Panc1 (cell line): ENCODE measurements around the gene FILIP1. TPM values are rescaled to one million over a fixed set of nuclear protein-coding genes. Genes with fewer than 3 reads are reported as not detected.

ENCODE experiments used
- ATAC-seq: fragments of 200-7000 bp; cut with Tn5 transposase; 2 replicates; pipeline ENCODE4 v1.9.1; 2020; ENCODE audit warnings: mild to moderate bottlenecking, moderate library complexity
- BruUV-seq: library from RNA; stranded (reverse); fragments of 400-500 nt; replicated peaks from 2 replicates; lab custom pipeline; 2021; lab: Mats Ljungman, UMichigan
- CTCF ChIA-PET: fragments of 300-600 bp; sonication (Branson Sonifier 250); formaldehyde crosslinking; loops from one replicate; lab custom pipeline; 2022; ENCODE audit warnings: antibody characterized with exemption; lab: Charles Lee
- POLR2A ChIA-PET: fragments of 300-600 bp; sonication (Branson Sonifier 250); formaldehyde crosslinking; loops from one replicate; lab custom pipeline; 2022; ENCODE audit warnings: antibody characterized with exemption; lab: Charles Lee
- DNase-seq: peaks from one replicate; pipeline ENCODE4 v3.0.0-alpha.2; 2010; ENCODE audit warnings: low read depth, low spot score
- H3K27ac ChIP-seq: 2 replicates; pipeline ENCODE4 v1.5.1; 2011; ENCODE audit warnings: mild to moderate bottlenecking, low read length, inconsistent platforms
- H3K27me3 ChIP-seq: fragments of 200-500 bp; sonication (Bioruptor generic); 2 replicates; pipeline ENCODE4 v1.6.0; 2014; ENCODE audit warnings: low read length, inconsistent platforms; ENCODE audit not compliant: control insufficient read depth, insufficient read depth
- H3K36me3 ChIP-seq: fragments of 200-500 bp; sonication (Bioruptor generic); 2 replicates; pipeline ENCODE4 v1.5.1; 2014; ENCODE audit warnings: inconsistent platforms, mild to moderate bottlenecking, low read length, moderate library complexity; ENCODE audit not compliant: control insufficient read depth, insufficient read depth
- H3K4me1 ChIP-seq: 2 replicates; pipeline ENCODE4 v1.5.1; 2011; ENCODE audit warnings: inconsistent platforms, mild to moderate bottlenecking, low read length, moderate library complexity; ENCODE audit not compliant: control insufficient read depth, insufficient read depth
- H3K4me3 ChIP-seq, 2 experiments: 2 replicates each; pipeline ENCODE4 v1.5.1; 2011 to 2012; ENCODE audit warnings: low read depth in 2 of 2, low read length in 2 of 2, mild to moderate bottlenecking in 2 of 2, inconsistent platforms in 1 of 2, moderate library complexity in 1 of 2
- H3K9me3 ChIP-seq: fragments of 200-500 bp; sonication (Bioruptor generic); 2 replicates; pipeline ENCODE4 v1.5.1; 2014; ENCODE audit warnings: low read depth, mild to moderate bottlenecking, inconsistent platforms, low read length, moderate library complexity; ENCODE audit not compliant: control insufficient read depth, insufficient read depth
- CTCF ChIP-seq: fragments of 450-650 bp; IDR thresholded peaks from 2 replicates; pipeline ENCODE4 v1.5.1; 2017; ENCODE audit warnings: mild to moderate bottlenecking
- POLR2AphosphoS5 ChIP-seq: IDR thresholded peaks from 2 replicates; pipeline ENCODE4 v1.6.1; 2012; ENCODE audit warnings: mild to moderate bottlenecking, low read depth, low read length, moderate library complexity
- REST ChIP-seq, 2 experiments: IDR thresholded peaks; 2 replicates each; pipeline ENCODE4 v1.6.1; 2011 to 2012; ENCODE audit warnings: low read depth in 2 of 2, control low read depth in 1 of 2, low read length in 1 of 2, mild to moderate bottlenecking in 1 of 2, moderate library complexity in 1 of 2; ENCODE audit not compliant: insufficient read depth in 1 of 2
- SIN3A ChIP-seq: IDR thresholded peaks from 2 replicates; pipeline ENCODE4 v1.6.1; 2012; ENCODE audit warnings: low read depth, mild to moderate bottlenecking, low read length, moderate library complexity, borderline replicate concordance; ENCODE audit not compliant: insufficient read depth
- TCF7L2 ChIP-seq: IDR thresholded peaks from 2 replicates; pipeline ENCODE4 v1.6.1; 2011; ENCODE audit warnings: mild to moderate bottlenecking, low read depth, low read length, inconsistent platforms
- in situ Hi-C: cut with HindIII; loops from 2 replicates; pipeline ENCODE4 v1.10.0; 2016; ENCODE audit warnings: low sequenced_read_pairs, low pct_unique_long_range_greater_than_20kb
- intact Hi-C: fragments of 100-400 bp; cut with micrococcal nuclease; formaldehyde crosslinking; loops from one replicate; pipeline ENCODE4 v1.10.0; 2022; ENCODE audit not compliant: unreplicated experiment
- total RNA-seq: library from RNA; stranded (reverse); gene quantifications from one replicate; pipeline ENCODE4 v1.2.1, GENCODE V29; 2021; ENCODE audit not compliant: unreplicated experiment

FILIP1 gene
- total RNA-seq, 1 experiment from 2014 or later, result 0.26 TPM

GRCh38 chr6:75486850-75487518, 6.6 kb downstream of the FILIP1 start:
- CTCF ChIA-PET, result no interaction called here

GRCh38 chr6:75484535-75484934, 9.1 kb downstream of the FILIP1 start:
- intact Hi-C loops, result no loop called here
- no peak overlapping the region for H3K27ac ChIP-seq
- POLR2A ChIA-PET, result no interaction called here
- H3K36me3 ChIP-seq, result no peaks in the 10 kb centered on the region
- ATAC-seq (no peak), DNase-seq (no peak)
- CTCF ChIA-PET, result no interaction called here
- TF ChIP-seq TCF7L2 (no peak), REST (IDR thresholded peaks at IDR 0.05; ENCODE audit: insufficient read depth in 1 of 2, low read depth in 2 of 2, low read length in 1 of 2) (no peak), CTCF (no peak), SIN3A (no peak), POLR2AphosphoS5 (no peak)
- no peaks in the 10 kb centered on the region for H3K9me3 ChIP-seq
- BruUV-seq, result no TSS peak
- no peaks in the 10 kb centered on the region for H3K4me1 ChIP-seq
- H3K4me3 ChIP-seq, result no peak overlapping the region
- 0 out of 2 replicates have a peak, but pooled peaks cover 3% of the 10 kb centered on the region for H3K27me3 ChIP-seq
- in situ Hi-C loops, result no loop called here

More at GRCh38 chr6:75486850-75487518, 6.6 kb downstream of the FILIP1 start:
- ATAC-seq, result no peak
- BruUV-seq, result no TSS peak
- TF ChIP-seq POLR2AphosphoS5 (no peak), TCF7L2 (no peak), CTCF (no peak), SIN3A (no peak), REST (IDR thresholded peaks at IDR 0.05; ENCODE audit: insufficient read depth in 1 of 2, low read depth in 2 of 2, low read length in 1 of 2) (no peak)
- no peak overlapping the region for H3K27ac ChIP-seq
- no peaks in the 10 kb centered on the region for H3K4me1 ChIP-seq
- H3K36me3 ChIP-seq, result no peaks in the 10 kb centered on the region
- POLR2A ChIA-PET, result interaction anchor here (0.5 kb wide), 1 partner anchor 130 kb away, joined by 8 read pairs; no protein-coding TSS in a partner anchor
- intact Hi-C loops (no loop called here), in situ Hi-C loops (no loop called here)
- H3K4me3 ChIP-seq, result no peak overlapping the region
- H3K27me3 ChIP-seq, result peaks cover 8% of the 10 kb centered on the region; the same call in 1 of the 2 replicates
- H3K9me3 ChIP-seq, result no peaks in the 10 kb centered on the region
- DNase-seq, result no peak
